Stimulated activated CD8-positive, alpha-beta memory T cell treated with anti-CD3 and anti-CD28 coated beads, Interleukin-4, amount 100 ng/mL, for 48 hours (primary cell): Measurements from ENCODE around the gene STK36.

Source experiments
- DNase-seq: peaks from one replicate; pipeline ENCODE4 v3.0.0-alpha.2; 2020

STK36 gene

GRCh38 chr2:218748741-218749441 is 77.0 kb downstream of the STK36 start:
- DNase-seq, result no peak
